Measurements from ENCODE around the gene OBP2B.

Gene OBP2B

DNA sequence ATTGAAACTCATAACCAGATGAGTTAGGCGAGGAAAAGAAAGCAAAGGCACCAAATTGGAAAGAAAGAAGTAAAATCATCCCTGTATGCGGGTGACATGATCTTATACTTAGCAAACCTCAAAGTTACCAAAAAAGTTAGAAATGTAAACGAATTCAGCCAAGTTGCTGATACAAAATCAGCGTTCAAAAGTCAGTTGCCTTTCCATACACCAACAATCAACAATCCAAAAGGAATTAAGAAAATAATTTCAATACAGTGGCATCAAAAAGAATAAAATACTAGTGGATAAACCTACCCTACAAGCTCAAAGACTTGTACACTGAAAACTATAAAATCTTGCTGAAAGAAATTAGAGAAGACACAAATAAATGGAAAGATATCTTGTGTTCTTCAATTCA is 14.5 kb downstream of the OBP2B start:
- Histone ChIP-seq H3K4me3 (replicated peaks; ENCODE audit: insufficient read depth, low read length) (no peak overlapping the region), H3K27me3 (ENCODE audit: insufficient read depth, poor library complexity, severe bottlenecking) (no peaks in the 10 kb centered on the region), H3K27ac (replicated peaks) (no peak overlapping the region)
- TF ChIP-seq, protein P1, sequence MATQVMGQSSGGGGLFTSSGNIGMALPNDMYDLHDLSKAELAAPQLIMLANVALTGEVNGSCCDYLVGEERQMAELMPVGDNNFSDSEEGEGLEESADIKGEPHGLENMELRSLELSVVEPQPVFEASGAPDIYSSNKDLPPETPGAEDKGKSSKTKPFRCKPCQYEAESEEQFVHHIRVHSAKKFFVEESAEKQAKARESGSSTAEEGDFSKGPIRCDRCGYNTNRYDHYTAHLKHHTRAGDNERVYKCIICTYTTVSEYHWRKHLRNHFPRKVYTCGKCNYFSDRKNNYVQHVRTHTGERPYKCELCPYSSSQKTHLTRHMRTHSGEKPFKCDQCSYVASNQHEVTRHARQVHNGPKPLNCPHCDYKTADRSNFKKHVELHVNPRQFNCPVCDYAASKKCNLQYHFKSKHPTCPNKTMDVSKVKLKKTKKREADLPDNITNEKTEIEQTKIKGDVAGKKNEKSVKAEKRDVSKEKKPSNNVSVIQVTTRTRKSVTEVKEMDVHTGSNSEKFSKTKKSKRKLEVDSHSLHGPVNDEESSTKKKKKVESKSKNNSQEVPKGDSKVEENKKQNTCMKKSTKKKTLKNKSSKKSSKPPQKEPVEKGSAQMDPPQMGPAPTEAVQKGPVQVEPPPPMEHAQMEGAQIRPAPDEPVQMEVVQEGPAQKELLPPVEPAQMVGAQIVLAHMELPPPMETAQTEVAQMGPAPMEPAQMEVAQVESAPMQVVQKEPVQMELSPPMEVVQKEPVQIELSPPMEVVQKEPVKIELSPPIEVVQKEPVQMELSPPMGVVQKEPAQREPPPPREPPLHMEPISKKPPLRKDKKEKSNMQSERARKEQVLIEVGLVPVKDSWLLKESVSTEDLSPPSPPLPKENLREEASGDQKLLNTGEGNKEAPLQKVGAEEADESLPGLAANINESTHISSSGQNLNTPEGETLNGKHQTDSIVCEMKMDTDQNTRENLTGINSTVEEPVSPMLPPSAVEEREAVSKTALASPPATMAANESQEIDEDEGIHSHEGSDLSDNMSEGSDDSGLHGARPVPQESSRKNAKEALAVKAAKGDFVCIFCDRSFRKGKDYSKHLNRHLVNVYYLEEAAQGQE (IDR thresholded peaks at IDR 0.05; ENCODE audit: insufficient replicate concordance, low read depth), result no peak
- no peak for TF ChIP-seq POLR2AphosphoS5 (IDR thresholded peaks at IDR 0.05; ENCODE audit: low read depth)
- TF ChIP-seq GABPA (IDR thresholded peaks at IDR 0.05; ENCODE audit: low read depth), result no peak
- TF ChIP-seq, protein P2, sequence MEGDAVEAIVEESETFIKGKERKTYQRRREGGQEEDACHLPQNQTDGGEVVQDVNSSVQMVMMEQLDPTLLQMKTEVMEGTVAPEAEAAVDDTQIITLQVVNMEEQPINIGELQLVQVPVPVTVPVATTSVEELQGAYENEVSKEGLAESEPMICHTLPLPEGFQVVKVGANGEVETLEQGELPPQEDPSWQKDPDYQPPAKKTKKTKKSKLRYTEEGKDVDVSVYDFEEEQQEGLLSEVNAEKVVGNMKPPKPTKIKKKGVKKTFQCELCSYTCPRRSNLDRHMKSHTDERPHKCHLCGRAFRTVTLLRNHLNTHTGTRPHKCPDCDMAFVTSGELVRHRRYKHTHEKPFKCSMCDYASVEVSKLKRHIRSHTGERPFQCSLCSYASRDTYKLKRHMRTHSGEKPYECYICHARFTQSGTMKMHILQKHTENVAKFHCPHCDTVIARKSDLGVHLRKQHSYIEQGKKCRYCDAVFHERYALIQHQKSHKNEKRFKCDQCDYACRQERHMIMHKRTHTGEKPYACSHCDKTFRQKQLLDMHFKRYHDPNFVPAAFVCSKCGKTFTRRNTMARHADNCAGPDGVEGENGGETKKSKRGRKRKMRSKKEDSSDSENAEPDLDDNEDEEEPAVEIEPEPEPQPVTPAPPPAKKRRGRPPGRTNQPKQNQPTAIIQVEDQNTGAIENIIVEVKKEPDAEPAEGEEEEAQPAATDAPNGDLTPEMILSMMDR (IDR thresholded peaks at IDR 0.05; ENCODE audit: insufficient read depth, low read length), result no peak
- no peak for TF ChIP-seq SPI1 (IDR thresholded peaks at IDR 0.05; ENCODE audit: borderline replicate concordance, low read depth)
- no peak for DNase-seq (ENCODE audit: low read depth in 1 of 2, low spot score in 1 of 2)

DNA sequence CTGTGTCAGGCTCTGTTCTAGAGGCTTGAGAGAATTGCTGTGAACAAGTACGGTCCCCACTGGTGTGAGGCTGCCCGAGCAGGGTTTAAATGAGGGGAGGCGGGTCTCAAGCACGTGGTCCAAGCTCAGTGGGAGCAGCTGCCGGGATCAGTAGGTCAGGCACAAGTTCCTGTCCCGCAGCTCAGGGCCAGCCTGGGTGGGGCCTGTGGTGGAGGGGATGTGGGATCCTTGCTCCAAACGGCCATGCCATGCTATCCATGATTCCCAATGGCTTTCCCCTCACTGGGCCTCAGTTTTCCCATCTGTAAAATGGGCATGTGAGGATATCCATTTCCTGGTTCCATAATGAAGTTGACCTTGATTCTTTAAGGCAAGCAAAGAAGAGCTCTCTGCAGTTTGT is 17.1 kb downstream of the OBP2B start:
- no peak for DNase-seq (ENCODE audit: low read depth in 1 of 2, low spot score in 1 of 2)
- Histone ChIP-seq H3K27ac (replicated peaks) (no peak overlapping the region), H3K27me3 (ENCODE audit: insufficient read depth, poor library complexity, severe bottlenecking) (no peaks in the 10 kb centered on the region), H3K4me3 (replicated peaks; ENCODE audit: insufficient read depth, low read length) (no peak overlapping the region)
- TF ChIP-seq GABPA (IDR thresholded peaks at IDR 0.05; ENCODE audit: low read depth) (no peak), SPI1 (IDR thresholded peaks at IDR 0.05; ENCODE audit: borderline replicate concordance, low read depth) (no peak), POLR2AphosphoS5 (IDR thresholded peaks at IDR 0.05; ENCODE audit: low read depth) (no peak)
- TF ChIP-seq, protein P1 (IDR thresholded peaks at IDR 0.05; ENCODE audit: insufficient replicate concordance, low read depth), result no peak
- TF ChIP-seq, protein P2 (IDR thresholded peaks at IDR 0.05; ENCODE audit: insufficient read depth, low read length), result no peak

DNA sequence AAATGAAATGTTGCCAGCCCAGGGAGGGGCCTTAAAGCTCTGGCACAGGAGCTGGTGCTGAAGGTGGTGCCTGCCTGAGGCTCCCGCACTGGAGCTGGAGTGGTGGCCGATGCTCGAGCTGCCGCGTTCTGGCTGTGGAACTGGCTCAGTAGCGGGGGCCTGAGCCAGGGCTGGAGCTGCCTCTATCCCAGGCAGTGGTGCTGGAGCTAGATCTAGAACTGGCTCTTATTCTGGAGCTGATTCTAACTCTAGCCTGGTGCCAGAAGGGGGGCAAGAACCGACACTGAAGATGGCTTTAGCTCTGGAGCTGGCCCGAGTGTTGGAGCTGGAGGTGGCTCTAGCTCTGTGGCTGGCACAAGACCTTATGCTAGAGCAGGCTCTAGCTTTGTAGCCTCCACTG is 19.2 kb downstream of the OBP2B start:
- H3K27me3 ChIP-seq (ENCODE audit: insufficient read depth, poor library complexity, severe bottlenecking), result no peaks in the 10 kb centered on the region
- no peak overlapping the region for H3K4me3 ChIP-seq (replicated peaks; ENCODE audit: insufficient read depth, low read length)
- DNase-seq (ENCODE audit: low read depth in 1 of 2, low spot score in 1 of 2), result no peak
- TF ChIP-seq GABPA (IDR thresholded peaks at IDR 0.05; ENCODE audit: low read depth) (no peak), SPI1 (IDR thresholded peaks at IDR 0.05; ENCODE audit: borderline replicate concordance, low read depth) (no peak), POLR2AphosphoS5 (IDR thresholded peaks at IDR 0.05; ENCODE audit: low read depth) (no peak)
- TF ChIP-seq, protein P1 (IDR thresholded peaks at IDR 0.05; ENCODE audit: insufficient replicate concordance, low read depth), result no peak
- TF ChIP-seq, protein P2 (IDR thresholded peaks at IDR 0.05; ENCODE audit: insufficient read depth, low read length), result no peak
- no peak overlapping the region for H3K27ac ChIP-seq (replicated peaks)

Measured in HL-60 (cell line).